ENCODE data around the gene SERPINB13.

The SERPINB13 gene

DNA sequence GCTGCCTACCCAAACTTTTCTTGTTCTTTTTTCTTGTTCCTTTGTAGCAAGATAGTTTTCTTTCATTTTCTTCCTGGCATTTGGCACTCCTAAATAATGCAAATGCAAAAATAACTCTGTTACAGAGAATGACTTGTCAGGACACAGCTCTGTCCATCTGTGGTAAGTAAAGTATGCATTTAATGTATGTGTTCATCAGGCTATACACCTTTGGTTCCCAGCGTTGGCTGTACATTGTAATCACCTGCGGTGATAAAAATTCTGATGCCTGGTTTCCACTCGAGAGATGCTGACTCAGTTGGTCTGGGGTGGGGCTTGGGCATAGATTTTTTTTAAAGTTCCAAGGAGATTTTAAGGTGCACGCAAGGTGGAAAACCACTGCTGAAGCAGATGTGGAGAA, at the start of gene SERPINB13:
Gene SERPINB13 (plus strand): TSS at position 378 of the 400 bp plus-strand sequence. CDS start 1,325 bp downstream, outside the sequence.
- DNase-seq (ENCODE audit: low read depth in 1 of 2, low spot score in 1 of 2) = no peak

- DNase-seq (ENCODE audit: low read depth in 1 of 2, low spot score in 1 of 2) = no peak
These were observed 47.1 kb upstream of the SERPINB13 start for GRCh38 chr18:63539904-63540510.

GRCh38 chr18:63542069-63542468, 45.1 kb upstream of the SERPINB13 start, which contains the start of gene SERPINB12:
SERPINB12 (plus strand) TSS chr18:63542369; CDS start chr18:63556160, 13,791 bp downstream.
- no peak for DNase-seq (ENCODE audit: low read depth in 1 of 2, low spot score in 1 of 2)

DNA sequence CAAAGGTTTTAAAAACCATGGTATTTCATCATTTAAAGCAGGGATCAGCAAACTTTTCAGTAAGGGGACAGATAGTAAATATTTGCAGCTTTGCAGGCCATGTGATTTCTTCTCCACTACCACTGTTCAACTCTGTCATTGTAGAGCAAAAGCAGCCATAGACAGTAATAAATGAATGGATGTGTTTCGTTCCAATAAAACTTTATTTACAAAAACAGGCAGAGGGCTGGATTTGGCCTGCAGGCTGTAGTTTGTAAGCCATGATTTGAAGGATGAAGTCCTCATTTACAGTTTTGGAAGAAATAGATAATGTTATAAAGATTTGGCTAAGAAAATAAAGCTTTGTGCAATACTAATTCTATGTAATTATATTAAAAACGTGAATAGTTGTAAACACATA, 43.1 kb upstream of the SERPINB13 start:
- DNase-seq (ENCODE audit: low read depth in 1 of 2, low spot score in 1 of 2) = no peak

DNA sequence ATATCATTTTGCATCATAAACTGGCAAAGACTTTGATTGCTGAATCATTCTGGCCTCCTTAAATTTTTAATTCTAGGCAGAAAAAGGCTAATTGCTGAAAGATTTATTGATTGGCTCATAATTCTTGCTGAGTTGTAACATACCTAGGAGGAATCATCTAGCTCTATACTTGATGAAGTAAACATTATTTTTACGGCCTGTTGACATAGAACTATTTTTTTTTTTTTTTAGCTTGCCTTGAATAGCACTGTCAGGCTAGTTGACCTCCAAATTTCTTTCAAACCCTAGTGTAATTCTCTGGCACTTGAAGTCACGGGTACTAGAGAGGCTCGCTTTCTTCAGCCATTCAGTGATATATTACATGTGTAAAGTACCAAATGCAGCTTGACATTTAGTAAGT, 42.1 kb upstream of the SERPINB13 start:
- DNase-seq (ENCODE audit: low read depth in 1 of 2, low spot score in 1 of 2) = no peak

GRCh38 chr18:63550068-63550467, 37.1 kb upstream of the SERPINB13 start:
- no peak for DNase-seq (ENCODE audit: low read depth in 1 of 2, low spot score in 1 of 2)

DNA sequence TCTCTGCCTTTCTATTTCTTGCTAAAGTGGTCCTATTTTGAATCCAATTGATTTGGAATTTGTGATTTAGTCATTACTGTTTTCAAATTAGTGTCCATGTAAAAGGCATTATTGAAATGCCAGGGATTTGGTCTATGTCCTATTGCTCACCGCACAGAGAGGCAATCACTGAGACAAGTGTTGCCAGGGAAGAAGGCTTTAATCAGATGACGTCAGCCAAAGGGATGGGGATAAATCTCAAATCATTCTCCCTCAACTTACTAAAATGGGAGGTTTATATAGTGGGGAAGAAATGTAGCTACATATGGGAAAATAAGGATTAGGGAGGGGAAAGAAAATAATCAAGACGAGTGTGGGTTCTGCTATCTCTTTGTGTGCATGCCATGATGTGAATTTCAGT, 35.4 kb upstream of the SERPINB13 start:
- DNase-seq (ENCODE audit: low read depth in 1 of 2, low spot score in 1 of 2) = no peak

- no peak for DNase-seq (ENCODE audit: low read depth in 1 of 2, low spot score in 1 of 2)
These were observed 34.6 kb upstream of the SERPINB13 start for GRCh38 chr18:63552581-63552980.

GRCh38 chr18:63553081-63553480, 34.1 kb upstream of the SERPINB13 start:
- no peak for DNase-seq (ENCODE audit: low read depth in 1 of 2, low spot score in 1 of 2)

DNA sequence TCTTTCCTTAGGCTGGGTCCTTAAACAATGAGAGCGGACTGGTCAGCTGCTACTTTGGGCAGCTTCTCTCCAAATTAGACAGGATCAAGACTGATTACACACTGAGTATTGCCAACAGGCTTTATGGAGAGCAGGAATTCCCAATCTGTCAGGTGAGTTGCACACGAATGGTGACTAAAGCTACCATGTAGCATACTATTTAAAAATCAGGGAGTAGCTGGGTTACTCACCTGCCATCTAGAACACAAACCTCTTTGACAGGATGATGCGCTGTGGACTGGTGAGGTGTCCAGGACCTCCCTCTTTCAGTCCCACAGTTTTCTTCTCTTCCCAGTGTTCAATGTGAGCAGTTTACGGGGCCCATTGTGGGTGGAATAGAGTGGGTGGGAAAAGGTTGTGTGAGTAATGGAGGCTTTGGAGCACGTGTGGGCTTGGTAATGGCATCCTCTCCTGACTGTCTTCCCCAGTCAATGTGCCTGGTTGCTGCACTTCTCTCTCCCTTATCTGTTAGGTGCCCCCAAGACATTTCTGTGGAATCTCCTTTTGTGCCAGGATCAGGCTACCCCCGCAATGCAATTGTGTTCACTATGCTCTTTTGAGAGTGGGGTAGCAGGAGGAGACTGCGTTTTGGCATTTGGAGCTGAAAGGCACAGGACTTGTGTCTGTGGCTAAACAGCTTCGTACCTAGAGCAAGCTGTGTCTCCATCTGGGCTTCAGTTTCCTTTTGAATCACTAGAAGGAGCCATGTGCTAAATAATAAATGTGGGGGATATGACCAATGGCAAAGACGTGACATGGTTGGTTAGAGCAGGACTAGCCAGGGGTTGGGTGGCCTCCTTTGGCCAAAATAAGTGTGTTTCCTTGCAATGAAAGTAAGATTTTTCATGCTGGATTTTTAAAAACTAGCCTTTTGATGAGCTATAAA, 27.3 kb upstream of the SERPINB13 start:
- DNase-seq (ENCODE audit: low read depth in 1 of 2, low spot score in 1 of 2) = no peak

DNA sequence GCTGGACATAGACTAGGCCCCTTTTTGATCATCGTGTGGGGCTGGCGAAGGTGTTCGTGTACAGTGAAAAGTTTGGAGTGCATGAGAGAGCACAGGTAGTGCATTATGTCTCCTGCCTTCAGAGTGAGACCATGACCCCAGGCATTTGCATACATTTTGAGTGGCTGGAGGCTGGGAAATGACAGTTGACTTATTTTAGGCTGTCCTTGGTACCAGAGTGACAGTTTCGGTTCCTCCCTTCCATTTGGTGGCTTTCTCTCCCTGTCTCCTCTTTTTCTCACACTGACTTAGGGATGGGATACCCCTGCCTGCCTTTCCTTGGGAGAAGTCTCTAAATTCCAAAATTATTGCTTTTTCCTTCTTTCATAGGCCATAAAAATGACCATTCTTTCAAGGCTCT, 24.9 kb upstream of the SERPINB13 start:
- DNase-seq (ENCODE audit: low read depth in 1 of 2, low spot score in 1 of 2) = no peak

DNA sequence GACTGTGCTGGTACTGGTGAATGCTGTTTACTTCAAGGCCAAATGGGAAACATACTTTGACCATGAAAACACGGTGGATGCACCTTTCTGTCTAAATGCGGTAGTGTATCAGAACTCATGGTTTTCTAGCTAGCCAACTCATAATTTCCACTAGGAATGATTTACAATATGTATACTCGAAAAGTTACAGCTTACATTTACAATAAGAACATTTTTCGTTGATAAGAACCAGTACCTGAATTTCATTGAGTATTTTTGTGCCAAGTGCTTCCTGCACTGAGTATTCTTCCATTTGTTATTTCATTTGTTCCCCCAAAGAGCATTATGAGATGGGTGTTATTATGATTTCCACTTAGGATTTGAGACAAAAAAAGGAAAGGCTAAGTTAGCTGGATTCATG, 23.1 kb upstream of the SERPINB13 start:
- DNase-seq (ENCODE audit: low read depth in 1 of 2, low spot score in 1 of 2) = no peak

DNA sequence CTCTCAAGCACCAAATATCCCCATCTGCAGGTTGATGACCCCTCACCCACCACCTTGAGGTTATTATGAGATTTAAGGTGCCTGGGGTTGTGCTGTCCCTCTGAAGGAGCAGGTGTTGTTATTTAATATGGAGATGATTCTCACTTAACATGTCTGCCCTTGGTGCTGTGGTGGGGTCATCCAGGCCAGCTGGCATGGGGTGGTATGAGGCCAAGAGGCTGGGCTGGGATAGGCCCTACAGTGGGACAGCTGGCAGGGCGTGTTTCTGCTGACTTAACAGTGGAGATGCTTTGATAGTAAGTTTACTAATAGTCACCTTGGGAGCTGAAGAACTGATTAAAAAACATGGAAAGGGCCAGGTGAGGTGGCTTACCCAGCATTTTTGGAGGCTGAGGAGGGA, 22.6 kb upstream of the SERPINB13 start:
- no peak for DNase-seq (ENCODE audit: low read depth in 1 of 2, low spot score in 1 of 2)

GRCh38 chr18:63567276-63567675, 19.9 kb upstream of the SERPINB13 start:
- no peak for DNase-seq (ENCODE audit: low read depth in 1 of 2, low spot score in 1 of 2)

GRCh38 chr18:63567825-63568224, 19.3 kb upstream of the SERPINB13 start:
- DNase-seq (ENCODE audit: low read depth in 1 of 2, low spot score in 1 of 2) = no peak

- DNase-seq (ENCODE audit: low read depth in 1 of 2, low spot score in 1 of 2) = no peak
These were observed 16.4 kb upstream of the SERPINB13 start for GRCh38 chr18:63570721-63571120.

DNA sequence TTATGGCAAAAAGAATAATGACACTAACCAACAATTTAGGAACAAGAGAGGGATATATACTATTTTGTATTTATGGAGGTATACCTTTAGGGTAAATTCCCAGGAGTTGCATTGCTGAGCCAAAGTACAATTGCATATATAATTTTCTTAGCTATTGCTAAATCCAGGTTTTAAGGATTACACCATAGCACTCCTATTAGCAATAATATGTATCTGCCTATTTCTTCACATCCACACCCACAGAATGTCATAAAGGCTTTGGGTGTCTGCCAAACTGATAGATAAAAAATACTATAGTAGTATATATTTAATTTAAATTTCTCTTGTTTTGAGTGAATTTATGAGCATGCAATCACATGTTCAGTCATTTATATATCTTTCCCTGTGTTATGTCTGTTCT, 11.5 kb upstream of the SERPINB13 start:
- no peak for DNase-seq (ENCODE audit: low read depth in 1 of 2, low spot score in 1 of 2)

DNA sequence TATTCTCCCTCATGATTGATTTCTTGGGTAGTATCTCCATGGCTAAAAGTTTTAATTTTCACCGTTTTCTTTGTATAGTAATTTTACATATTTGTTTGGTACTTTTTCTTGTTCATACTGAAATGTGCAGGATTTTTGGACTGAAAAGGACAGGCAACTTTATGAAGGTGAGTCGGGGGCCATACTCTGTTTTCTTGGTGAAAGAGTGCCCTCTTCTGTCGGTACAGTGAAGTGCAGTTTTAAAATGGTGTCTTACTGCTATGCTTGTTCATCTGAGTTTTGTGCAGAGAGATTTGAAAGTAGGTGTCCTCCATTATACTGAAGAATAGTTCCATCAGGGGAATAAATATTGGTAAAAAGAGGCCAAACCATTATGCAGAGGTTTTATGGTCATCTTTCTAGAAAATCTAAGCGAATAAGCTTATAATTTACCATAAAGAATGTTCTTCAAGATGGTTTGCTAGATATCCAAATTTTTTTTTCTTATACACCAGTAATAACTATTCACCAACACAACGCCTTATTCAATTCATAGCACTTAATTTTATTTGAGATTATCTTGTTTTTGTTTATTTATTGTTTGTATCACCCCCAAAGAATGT, 8.7 kb upstream of the SERPINB13 start:
- no peak for DNase-seq (ENCODE audit: low read depth in 1 of 2, low spot score in 1 of 2)

DNA sequence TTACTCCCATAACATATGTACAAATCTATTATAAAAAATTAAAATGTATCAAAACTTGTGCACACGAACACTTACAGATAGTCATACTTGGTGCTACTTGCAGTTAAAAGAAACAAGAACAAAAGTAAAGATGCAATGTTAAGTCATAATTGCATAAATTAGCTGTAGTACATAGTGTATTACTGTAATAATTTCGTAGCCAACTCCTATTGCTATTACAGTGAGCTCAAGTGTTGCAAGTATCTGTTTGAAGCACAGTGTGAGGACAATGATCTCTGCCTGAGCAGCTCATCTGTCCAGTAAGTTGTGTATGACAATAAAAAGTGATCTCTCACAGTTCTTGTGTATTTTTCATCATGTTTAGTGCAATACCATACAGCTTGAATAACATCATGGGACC, 7.5 kb upstream of the SERPINB13 start:
- no peak for DNase-seq (ENCODE audit: low read depth in 1 of 2, low spot score in 1 of 2)

DNA sequence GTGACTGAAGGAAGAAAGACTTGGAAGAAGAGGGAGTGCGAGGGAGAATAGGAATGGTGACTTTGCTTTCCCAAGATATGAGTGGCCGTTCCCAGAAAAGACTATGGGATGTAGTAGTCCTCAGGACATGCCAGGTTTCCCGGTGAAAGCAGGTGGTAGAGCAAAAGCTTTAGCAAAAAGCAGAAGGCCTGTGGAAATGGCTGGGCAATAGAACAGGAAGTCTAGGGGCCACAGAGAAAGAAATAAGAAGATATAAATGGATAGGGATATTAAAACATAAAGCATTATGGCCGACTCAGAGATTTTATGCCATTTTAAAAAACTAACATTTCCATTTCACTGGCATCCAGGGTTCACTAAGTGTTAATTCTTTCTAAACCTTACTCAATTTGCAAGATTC, 1.2 kb upstream of the SERPINB13 start:
- DNase-seq (ENCODE audit: low read depth in 1 of 2, low spot score in 1 of 2) = no peak

- no peak for DNase-seq (ENCODE audit: low read depth in 1 of 2, low spot score in 1 of 2)
These were observed 712 bp upstream of the SERPINB13 start for GRCh38 chr18:63586431-63586830.

GRCh38 chr18:63588909-63589308, 1.8 kb downstream of the SERPINB13 start:
- no peak for DNase-seq (ENCODE audit: low read depth in 1 of 2, low spot score in 1 of 2)
